NCI-H1105 (cell line): ENCODE measurements around the gene KRTAP5-4.
"Not testable (repeated sequence)": the region's sequence is repeated elsewhere in the genome, so short reads cannot be mapped to it uniquely, and the experiment has no call there.

Experiments
- DNase-seq: peaks from one replicate; lab custom pipeline; 2025; lab: John Stamatoyannopoulos, UW

Gene KRTAP5-4

GRCh38 chr11:1600626-1601025, 21.3 kb downstream of the KRTAP5-4 start:
- DNase-seq, result no peak

GRCh38 chr11:1598816-1599215, 23.1 kb downstream of the KRTAP5-4 start:
- no peak for DNase-seq

- not testable (repeated sequence) for DNase-seq
Observed at GRCh38 chr11:1598406-1598805, 23.5 kb downstream of the KRTAP5-4 start.

GRCh38 chr11:1597994-1598380, 24.0 kb downstream of the KRTAP5-4 start, which contains the start of gene KRTAP5-2:
KRTAP5-2 (minus strand) TSS chr11:1598294; CDS start chr11:1598250, 44 bp downstream.
- no peak for DNase-seq

- DNase-seq, result no peak
Observed at GRCh38 chr11:1597331-1597993, 24.5 kb downstream of the KRTAP5-4 start.

GRCh38 chr11:1596576-1597121, 25.3 kb downstream of the KRTAP5-4 start:
- not testable (repeated sequence) for DNase-seq

GRCh38 chr11:1595994-1596575, 25.9 kb downstream of the KRTAP5-4 start:
- DNase-seq, result not testable (repeated sequence)

GRCh38 chr11:1592628-1593027, 29.3 kb downstream of the KRTAP5-4 start:
- DNase-seq, result no peak

GRCh38 chr11:1589996-1590395, 31.9 kb downstream of the KRTAP5-4 start:
- no peak for DNase-seq

- DNase-seq, result not testable (repeated sequence)
Observed at GRCh38 chr11:1589191-1589963, 32.6 kb downstream of the KRTAP5-4 start.

GRCh38 chr11:1586699-1587098, 35.2 kb downstream of the KRTAP5-4 start:
- DNase-seq, result no peak

GRCh38 chr11:1584661-1585370, 37.1 kb downstream of the KRTAP5-4 start, which contains the start of gene KRTAP5-1:
KRTAP5-1 (minus strand) TSS chr11:1585283; CDS start chr11:1585249, 34 bp downstream.
- DNase-seq, result not testable (repeated sequence)

GRCh38 chr11:1582909-1583308, 39.0 kb downstream of the KRTAP5-4 start:
- DNase-seq, result not testable (repeated sequence)

- DNase-seq, result no peak
Observed at GRCh38 chr11:1581976-1582375, 40.0 kb downstream of the KRTAP5-4 start.

GRCh38 chr11:1576825-1577224, 45.1 kb downstream of the KRTAP5-4 start:
- DNase-seq, result no peak

- DNase-seq, result not testable (repeated sequence)
Observed at GRCh38 chr11:1575756-1576155, 46.2 kb downstream of the KRTAP5-4 start.

GRCh38 chr11:1574933-1575242, 47.0 kb downstream of the KRTAP5-4 start:
- no peak for DNase-seq

- peak; percentile 75 for DNase-seq
Observed at GRCh38 chr11:1574238-1574932, 47.6 kb downstream of the KRTAP5-4 start.

- peak; percentile 75 for DNase-seq
Observed at GRCh38 chr11:1573903-1574237, 48.1 kb downstream of the KRTAP5-4 start.

GRCh38 chr11:1573077-1573902, 48.6 kb downstream of the KRTAP5-4 start:
- DNase-seq, result peak; percentile 19
